ENCODE measurements around the gene TRAPPC10. TPM values are rescaled to one million over a fixed set of nuclear protein-coding genes. Genes with fewer than 3 reads are reported as not detected.

The TRAPPC10 gene
- polyA plus RNA-seq, 1 experiment = 26.0 TPM

- POLR2A ChIA-PET = no interaction called here
- CTCF ChIA-PET = no interaction called here
These were observed 29.5 kb upstream of the TRAPPC10 start for GRCh38 chr21:43982489-43983078.

GRCh38 chr21:43983390-43983789, 28.7 kb upstream of the TRAPPC10 start:
- Histone ChIP-seq H3K27me3 (ENCODE audit: control insufficient read depth, insufficient read depth, low read length) (peaks cover 3% of the 10 kb centered on the region), H3K4me3 (ENCODE audit: low read depth, low read length) (no peak overlapping the region), H3K9me3 (ENCODE audit: control insufficient read depth, insufficient read depth, low read length) (peaks cover 5% of the 10 kb centered on the region; the same call in 1 of the 2 replicates), H3K27ac (ENCODE audit: low read depth, low read length) (no peak overlapping the region)
- DNase-seq (ENCODE audit: low read depth, low spot score) = no peak
- POLR2A ChIA-PET = no interaction called here
- CTCF ChIA-PET = no interaction called here
- TF ChIP-seq, protein P1, sequence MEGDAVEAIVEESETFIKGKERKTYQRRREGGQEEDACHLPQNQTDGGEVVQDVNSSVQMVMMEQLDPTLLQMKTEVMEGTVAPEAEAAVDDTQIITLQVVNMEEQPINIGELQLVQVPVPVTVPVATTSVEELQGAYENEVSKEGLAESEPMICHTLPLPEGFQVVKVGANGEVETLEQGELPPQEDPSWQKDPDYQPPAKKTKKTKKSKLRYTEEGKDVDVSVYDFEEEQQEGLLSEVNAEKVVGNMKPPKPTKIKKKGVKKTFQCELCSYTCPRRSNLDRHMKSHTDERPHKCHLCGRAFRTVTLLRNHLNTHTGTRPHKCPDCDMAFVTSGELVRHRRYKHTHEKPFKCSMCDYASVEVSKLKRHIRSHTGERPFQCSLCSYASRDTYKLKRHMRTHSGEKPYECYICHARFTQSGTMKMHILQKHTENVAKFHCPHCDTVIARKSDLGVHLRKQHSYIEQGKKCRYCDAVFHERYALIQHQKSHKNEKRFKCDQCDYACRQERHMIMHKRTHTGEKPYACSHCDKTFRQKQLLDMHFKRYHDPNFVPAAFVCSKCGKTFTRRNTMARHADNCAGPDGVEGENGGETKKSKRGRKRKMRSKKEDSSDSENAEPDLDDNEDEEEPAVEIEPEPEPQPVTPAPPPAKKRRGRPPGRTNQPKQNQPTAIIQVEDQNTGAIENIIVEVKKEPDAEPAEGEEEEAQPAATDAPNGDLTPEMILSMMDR (IDR thresholded peaks at IDR 0.05; ENCODE audit: low read depth, low read length) = no peak

More at GRCh38 chr21:43982489-43983078, 29.5 kb upstream of the TRAPPC10 start:
- H3K9me3 ChIP-seq (ENCODE audit: control insufficient read depth, insufficient read depth, low read length) = peaks cover 5% of the 10 kb centered on the region; the same call in 1 of the 2 replicates
- no peak overlapping the region for H3K4me3 ChIP-seq (ENCODE audit: low read depth, low read length)
- DNase-seq (ENCODE audit: low read depth, low spot score) = no peak
- TF ChIP-seq, protein P1 (IDR thresholded peaks at IDR 0.05; ENCODE audit: low read depth, low read length) = no peak
- H3K27ac ChIP-seq (ENCODE audit: low read depth, low read length) = no peak overlapping the region
- peaks cover 3% of the 10 kb centered on the region for H3K27me3 ChIP-seq (ENCODE audit: control insufficient read depth, insufficient read depth, low read length)

- peaks cover 5% of the 10 kb centered on the region; the same call in 1 of the 2 replicates for H3K9me3 ChIP-seq (ENCODE audit: control insufficient read depth, insufficient read depth, low read length)
- CTCF ChIA-PET = interaction anchor here (1.3 kb wide), 1 partner anchor 9 kb away, joined by 9 read pairs; no protein-coding TSS in a partner anchor
- POLR2A ChIA-PET = no interaction called here
- TF ChIP-seq, protein P1 (IDR thresholded peaks at IDR 0.05; ENCODE audit: low read depth, low read length) = no peak
- no peak for DNase-seq (ENCODE audit: low read depth, low spot score)
- no peak overlapping the region for H3K27ac ChIP-seq (ENCODE audit: low read depth, low read length)
- H3K4me3 ChIP-seq (ENCODE audit: low read depth, low read length) = no peak overlapping the region
- peaks cover 3% of the 10 kb centered on the region for H3K27me3 ChIP-seq (ENCODE audit: control insufficient read depth, insufficient read depth, low read length)
These were observed 28.2 kb upstream of the TRAPPC10 start for GRCh38 chr21:43983860-43984420.

GRCh38 chr21:43984905-43985689, 27.0 kb upstream of the TRAPPC10 start:
- Histone ChIP-seq H3K27me3 (ENCODE audit: control insufficient read depth, insufficient read depth, low read length) (peaks cover 3% of the 10 kb centered on the region), H3K27ac (ENCODE audit: low read depth, low read length) (no peak overlapping the region), H3K9me3 (ENCODE audit: control insufficient read depth, insufficient read depth, low read length) (peaks cover 5% of the 10 kb centered on the region; the same call in 1 of the 2 replicates), H3K4me3 (ENCODE audit: low read depth, low read length) (no peak overlapping the region)
- no peak for DNase-seq (ENCODE audit: low read depth, low spot score)
- ChIA-PET POLR2A (interaction anchor here (0.7 kb wide), 2 partner anchors 62 to 98 kb away, joined by 5 to 7 read pairs; no protein-coding TSS in a partner anchor), CTCF (interaction anchor here (1.3 to 1.4 kb wide), 2 partner anchors 10 kb away, joined by 5 to 9 read pairs; no protein-coding TSS in a partner anchor)
- TF ChIP-seq, protein P1 (IDR thresholded peaks at IDR 0.05; ENCODE audit: low read depth, low read length) = no peak

Data from AG04450 (cell line).